Measurements from ENCODE around the gene TAT.

DNA sequence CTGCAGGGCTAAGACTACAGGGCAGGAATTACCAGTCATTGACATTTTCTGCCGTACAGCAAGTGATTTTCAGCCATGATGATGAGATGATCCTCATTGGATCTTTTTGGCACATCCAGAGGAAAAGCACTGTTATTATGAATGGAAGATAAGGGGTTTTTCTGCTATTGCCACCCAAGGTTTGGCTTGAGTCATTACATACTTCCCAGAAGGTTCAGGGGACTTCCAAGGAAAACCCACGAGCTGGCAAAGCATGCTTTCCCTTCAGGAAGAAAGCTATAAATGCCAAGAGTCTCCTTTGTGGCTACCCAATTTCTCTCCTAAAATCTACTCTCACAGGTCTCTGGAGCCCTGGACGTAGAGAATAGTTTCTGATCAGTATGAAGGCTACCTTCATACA, 44.5 kb downstream of the TAT start:
- TF ChIP-seq POLR2A (IDR thresholded peaks at IDR 0.05) = no peak
- TF ChIP-seq, protein P1, sequence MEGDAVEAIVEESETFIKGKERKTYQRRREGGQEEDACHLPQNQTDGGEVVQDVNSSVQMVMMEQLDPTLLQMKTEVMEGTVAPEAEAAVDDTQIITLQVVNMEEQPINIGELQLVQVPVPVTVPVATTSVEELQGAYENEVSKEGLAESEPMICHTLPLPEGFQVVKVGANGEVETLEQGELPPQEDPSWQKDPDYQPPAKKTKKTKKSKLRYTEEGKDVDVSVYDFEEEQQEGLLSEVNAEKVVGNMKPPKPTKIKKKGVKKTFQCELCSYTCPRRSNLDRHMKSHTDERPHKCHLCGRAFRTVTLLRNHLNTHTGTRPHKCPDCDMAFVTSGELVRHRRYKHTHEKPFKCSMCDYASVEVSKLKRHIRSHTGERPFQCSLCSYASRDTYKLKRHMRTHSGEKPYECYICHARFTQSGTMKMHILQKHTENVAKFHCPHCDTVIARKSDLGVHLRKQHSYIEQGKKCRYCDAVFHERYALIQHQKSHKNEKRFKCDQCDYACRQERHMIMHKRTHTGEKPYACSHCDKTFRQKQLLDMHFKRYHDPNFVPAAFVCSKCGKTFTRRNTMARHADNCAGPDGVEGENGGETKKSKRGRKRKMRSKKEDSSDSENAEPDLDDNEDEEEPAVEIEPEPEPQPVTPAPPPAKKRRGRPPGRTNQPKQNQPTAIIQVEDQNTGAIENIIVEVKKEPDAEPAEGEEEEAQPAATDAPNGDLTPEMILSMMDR (IDR thresholded peaks at IDR 0.05) = no peak

Measured in adrenal gland (tissue), 5 donors.